Measurements from ENCODE around the gene DENND4C. TPM values are rescaled to one million over a fixed set of nuclear protein-coding genes. Genes with fewer than 3 reads are reported as not detected.
"Not testable (repeated sequence)": the region's sequence is repeated elsewhere in the genome, so short reads cannot be mapped to it uniquely, and the experiment has no call there.

The DENND4C gene
- total and polyA plus RNA-seq, 4 donors: 25.7 to 90.2 (median 45.1) TPM

DNA sequence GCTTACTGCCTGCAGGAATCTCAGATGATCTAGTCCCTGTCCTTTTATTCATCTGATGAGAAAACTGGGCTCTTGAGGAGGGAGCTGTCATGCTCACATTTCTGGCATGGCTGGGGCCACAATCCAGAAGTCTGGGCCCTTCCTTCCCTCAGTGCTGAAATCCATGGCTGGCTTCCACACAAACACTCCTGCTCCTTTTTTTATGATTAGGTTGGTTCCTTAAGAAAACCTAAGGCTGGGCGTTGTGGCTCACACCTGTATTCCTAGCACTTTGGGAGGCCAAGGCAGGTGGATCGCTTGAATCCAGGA, 179.7 kb downstream of the DENND4C start:
- Histone ChIP-seq H3K27ac (ENCODE audit: low read depth, low read length) (no peak overlapping the region), H3K4me1 (ENCODE audit: control insufficient read depth, insufficient read depth, low read length) (peaks cover 14% of the 10 kb centered on the region)
- WGBS (ENCODE audit: insufficient coverage): no CpG with 5 or more reads among the region's 2 CpGs

GRCh38 chr9:19410594-19410993, 180.1 kb downstream of the DENND4C start:
- no peaks in the 10 kb centered on the region for H3K9me3 ChIP-seq (ENCODE audit: control insufficient read depth, insufficient read depth, low read length)
- H3K4me1 ChIP-seq (ENCODE audit: control insufficient read depth, insufficient read depth, low read length): peaks cover 14% of the 10 kb centered on the region
- no peak overlapping the region for H3K27ac ChIP-seq (ENCODE audit: low read depth, low read length)
- DNase-seq (ENCODE audit: low read depth in 4 of 6, low spot score in 6 of 6): no peak
- WGBS (ENCODE audit: insufficient coverage): 100% methylated on average over 2 of the region's 2 CpGs
- no peak overlapping the region for H3K4me3 ChIP-seq (ENCODE audit: low read depth, low read length)
- no peaks in the 10 kb centered on the region for H3K36me3 ChIP-seq (ENCODE audit: control insufficient read depth, insufficient read depth, low read length)
- no peaks in the 10 kb centered on the region for H3K27me3 ChIP-seq (ENCODE audit: control insufficient read depth, insufficient read depth, low read length)

More for the DNA sequence above, 179.7 kb downstream of the DENND4C start:
- Histone ChIP-seq H3K4me3 (ENCODE audit: low read depth, low read length) (no peak overlapping the region), H3K27me3 (ENCODE audit: control insufficient read depth, insufficient read depth, low read length) (no peaks in the 10 kb centered on the region), H3K9me3 (ENCODE audit: control insufficient read depth, insufficient read depth, low read length) (no peaks in the 10 kb centered on the region), H3K36me3 (ENCODE audit: control insufficient read depth, insufficient read depth, low read length) (no peaks in the 10 kb centered on the region)
- no peak for DNase-seq (ENCODE audit: low read depth in 4 of 6, low spot score in 6 of 6)

GRCh38 chr9:19411316-19411715, 180.8 kb downstream of the DENND4C start:
- no peak overlapping the region for H3K4me3 ChIP-seq (ENCODE audit: low read depth, low read length)
- WGBS (ENCODE audit: insufficient coverage): 100% methylated on average over 4 of the region's 8 CpGs
- peaks cover 14% of the 10 kb centered on the region for H3K4me1 ChIP-seq (ENCODE audit: control insufficient read depth, insufficient read depth, low read length)
- DNase-seq (ENCODE audit: low read depth in 4 of 6, low spot score in 6 of 6): no peak
- no peak overlapping the region for H3K27ac ChIP-seq (ENCODE audit: low read depth, low read length)
- no peaks in the 10 kb centered on the region for H3K9me3 ChIP-seq (ENCODE audit: control insufficient read depth, insufficient read depth, low read length)
- no peaks in the 10 kb centered on the region for H3K36me3 ChIP-seq (ENCODE audit: control insufficient read depth, insufficient read depth, low read length)
- H3K27me3 ChIP-seq (ENCODE audit: control insufficient read depth, insufficient read depth, low read length): no peaks in the 10 kb centered on the region

DNA sequence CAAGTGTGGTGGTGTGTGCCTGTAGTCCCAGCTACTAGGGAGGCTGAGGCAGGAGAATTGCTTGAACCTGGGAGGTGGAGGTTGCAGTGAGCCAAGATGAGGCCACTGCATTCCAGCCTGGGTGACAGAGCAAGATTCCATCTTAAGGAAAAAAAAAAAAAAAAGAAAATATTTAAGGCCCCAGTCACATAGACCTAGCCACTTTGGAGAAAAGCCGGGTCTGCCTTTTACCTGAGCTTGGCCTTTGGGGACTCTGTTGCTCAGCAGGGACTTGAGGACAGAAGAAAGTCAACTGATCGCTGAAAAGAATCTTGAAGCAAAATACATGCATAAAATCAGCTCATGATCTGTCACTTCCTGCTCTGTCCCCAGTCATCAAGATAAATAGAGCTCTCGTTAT, 183.0 kb downstream of the DENND4C start:
- not testable (repeated sequence) for H3K4me3 ChIP-seq (ENCODE audit: low read depth, low read length); H3K27me3 ChIP-seq (ENCODE audit: control insufficient read depth, insufficient read depth, low read length); H3K36me3 ChIP-seq (ENCODE audit: control insufficient read depth, insufficient read depth, low read length); DNase-seq (ENCODE audit: low read depth in 4 of 6, low spot score in 6 of 6); H3K27ac ChIP-seq (ENCODE audit: low read depth, low read length); H3K9me3 ChIP-seq (ENCODE audit: control insufficient read depth, insufficient read depth, low read length)
- 93% methylated on average over 3 of the region's 3 CpGs for WGBS (ENCODE audit: insufficient coverage)
- peaks cover 11% of the 10 kb centered on the region for H3K4me1 ChIP-seq (ENCODE audit: control insufficient read depth, insufficient read depth, low read length)

DNA sequence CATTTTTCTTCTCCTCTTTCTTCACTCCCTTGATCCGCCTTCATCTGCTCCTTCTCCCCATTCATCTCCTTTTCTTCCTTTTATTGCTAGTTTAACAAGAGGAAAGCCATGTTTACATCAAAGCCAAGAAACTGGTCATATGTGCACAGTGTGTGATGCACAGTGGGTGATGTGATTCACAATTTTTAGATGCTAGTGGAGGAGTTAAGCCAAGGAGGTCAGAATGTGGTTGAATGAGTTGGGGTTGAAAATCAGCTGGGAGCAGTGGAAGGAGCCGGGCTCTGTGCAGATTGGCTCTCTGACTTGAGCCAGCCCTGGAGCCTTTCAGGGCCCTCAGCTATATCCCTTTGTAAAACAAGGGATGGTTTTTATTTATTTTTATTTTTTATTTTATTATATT, 185.7 kb downstream of the DENND4C start:
- no peaks in the 10 kb centered on the region for H3K36me3 ChIP-seq (ENCODE audit: control insufficient read depth, insufficient read depth, low read length)
- no peaks in the 10 kb centered on the region for H3K9me3 ChIP-seq (ENCODE audit: control insufficient read depth, insufficient read depth, low read length)
- no peak overlapping the region for H3K4me3 ChIP-seq (ENCODE audit: low read depth, low read length)
- H3K27ac ChIP-seq (ENCODE audit: low read depth, low read length): no peak overlapping the region
- no CpG with 5 or more reads among the region's 2 CpGs for WGBS (ENCODE audit: insufficient coverage)
- H3K27me3 ChIP-seq (ENCODE audit: control insufficient read depth, insufficient read depth, low read length): no peaks in the 10 kb centered on the region
- no peak for DNase-seq (ENCODE audit: low read depth in 4 of 6, low spot score in 6 of 6)
- H3K4me1 ChIP-seq (ENCODE audit: control insufficient read depth, insufficient read depth, low read length): no peaks in the 10 kb centered on the region

DNA sequence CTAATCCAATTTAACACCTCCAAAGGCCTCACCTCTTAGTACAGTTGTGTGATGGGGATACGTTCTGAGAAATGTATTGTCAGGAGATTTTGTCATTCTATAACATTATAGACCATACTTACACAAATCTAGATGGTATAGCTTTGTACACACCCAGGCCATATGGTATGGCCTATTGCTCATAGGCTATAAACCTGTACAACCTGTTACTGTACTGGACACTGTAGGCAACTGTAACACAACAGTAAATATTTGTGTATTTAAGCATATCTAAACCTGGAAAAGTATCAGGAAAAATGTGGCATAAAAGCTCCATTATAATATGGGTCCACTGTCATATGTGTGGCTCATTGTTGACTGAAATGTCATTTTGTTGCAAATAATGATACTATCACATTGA, 190.4 kb downstream of the DENND4C start:
- DNase-seq (ENCODE audit: low read depth in 4 of 6, low spot score in 6 of 6): no peak
- Histone ChIP-seq H3K9me3 (ENCODE audit: control insufficient read depth, insufficient read depth, low read length) (no peaks in the 10 kb centered on the region), H3K36me3 (ENCODE audit: control insufficient read depth, insufficient read depth, low read length) (no peaks in the 10 kb centered on the region), H3K27ac (ENCODE audit: low read depth, low read length) (no peak overlapping the region), H3K27me3 (ENCODE audit: control insufficient read depth, insufficient read depth, low read length) (no peaks in the 10 kb centered on the region), H3K4me3 (ENCODE audit: low read depth, low read length) (no peak overlapping the region), H3K4me1 (ENCODE audit: control insufficient read depth, insufficient read depth, low read length) (no peaks in the 10 kb centered on the region)
- no CpG with 5 or more reads among the region's 1 CpG for WGBS (ENCODE audit: insufficient coverage)

Other genes with a start within 250 kb of the DENND4C start
- under 1 TPM; 0.10 to 0.17 TPM for gene SAXO1, start 197.5 kb upstream of the DENND4C start, total RNA-seq
- gene SAXO1, start 197.5 kb upstream of the DENND4C start, polyA plus RNA-seq (ENCODE audit: insufficient read length in 2 of 2): under 1 TPM; 0.08 to 0.20 TPM
- 10 to 100 TPM; 48.7 to 67.1 TPM for gene RRAGA, start 181.3 kb upstream of the DENND4C start, total RNA-seq
- gene RRAGA, start 181.3 kb upstream of the DENND4C start, polyA plus RNA-seq (ENCODE audit: insufficient read length in 2 of 2): 100 to 1,000 TPM; 155 to 164 TPM
- gene HAUS6, start 127.8 kb upstream of the DENND4C start, total RNA-seq: 10 to 100 TPM; 20.3 to 24.6 TPM
- 10 to 100 TPM; 15.3 to 23.9 TPM for gene HAUS6, start 127.8 kb upstream of the DENND4C start, polyA plus RNA-seq (ENCODE audit: insufficient read length in 2 of 2)
- gene PLIN2, start 103.2 kb upstream of the DENND4C start, total RNA-seq: 10 to 100 TPM; 24.2 to 40.2 TPM
- gene PLIN2, start 103.2 kb upstream of the DENND4C start, polyA plus RNA-seq (ENCODE audit: insufficient read length in 2 of 2): 10 to 100 TPM; 20.0 to 23.3 TPM
- gene RPS6, start 149.5 kb downstream of the DENND4C start, total RNA-seq: 1,000 to 10,000 TPM in 1 of 2 donors, 100 to 1,000 TPM in 1; 894 to 2,266 TPM
- 1,000 to 10,000 TPM; 1,294 to 1,307 TPM for gene RPS6, start 149.5 kb downstream of the DENND4C start, polyA plus RNA-seq (ENCODE audit: insufficient read length in 2 of 2)
- gene ACER2, start 178.3 kb downstream of the DENND4C start, total RNA-seq: 1 to 10 TPM; 3.3 to 3.8 TPM
- gene ACER2, start 178.3 kb downstream of the DENND4C start, polyA plus RNA-seq (ENCODE audit: insufficient read length in 2 of 2): 1 to 10 TPM; 2.7 to 2.8 TPM